HG03025 (cell line): ENCODE data around the gene PPFIBP1.

Experiments used
- ATAC-seq: cut with Tn5 transposase; IDR thresholded peaks from one replicate; pipeline ENCODE4 v1.9.1; 2021; ENCODE audit warnings: mild to moderate bottlenecking, moderate library complexity; ENCODE audit not compliant: unreplicated experiment, low FRiP score

PPFIBP1 gene

GRCh38 chr12:27523642-27524493 is at the start of gene PPFIBP1:
Gene PPFIBP1 (plus strand): TSS chr12:27524206. CDS start chr12:27633397, 109,191 bp downstream.
- peak; percentile 94 for ATAC-seq

- no peak for ATAC-seq
These were observed 49.7 kb upstream of the PPFIBP1 start for GRCh38 chr12:27474344-27474743.

GRCh38 chr12:27477049-27477448 is 47.0 kb upstream of the PPFIBP1 start:
- ATAC-seq = no peak

GRCh38 chr12:27478949-27479348 is 45.1 kb upstream of the PPFIBP1 start:
- no peak for ATAC-seq

- ATAC-seq = no peak
These were observed 44.0 kb upstream of the PPFIBP1 start for GRCh38 chr12:27480016-27480415.

GRCh38 chr12:27486961-27487360 is 37.0 kb upstream of the PPFIBP1 start:
- ATAC-seq = no peak

- no peak for ATAC-seq
These were observed 35.5 kb upstream of the PPFIBP1 start for GRCh38 chr12:27488479-27488878.

GRCh38 chr12:27491226-27491625 is 32.8 kb upstream of the PPFIBP1 start:
- no peak for ATAC-seq

GRCh38 chr12:27493260-27493940 is 30.6 kb upstream of the PPFIBP1 start:
- no peak for ATAC-seq

GRCh38 chr12:27497446-27497845 is 26.6 kb upstream of the PPFIBP1 start:
- ATAC-seq = no peak

- no peak for ATAC-seq
These were observed 25.9 kb upstream of the PPFIBP1 start for GRCh38 chr12:27498149-27498548.

GRCh38 chr12:27498761-27499160 is 25.2 kb upstream of the PPFIBP1 start:
- no peak for ATAC-seq

- no peak for ATAC-seq
These were observed 24.6 kb upstream of the PPFIBP1 start for GRCh38 chr12:27499377-27499776.

- ATAC-seq = no peak
These were observed 23.5 kb upstream of the PPFIBP1 start for GRCh38 chr12:27500546-27500945.

GRCh38 chr12:27502021-27502435 is 22.0 kb upstream of the PPFIBP1 start:
- ATAC-seq = no peak

GRCh38 chr12:27504507-27504906 is 19.5 kb upstream of the PPFIBP1 start:
- no peak for ATAC-seq

GRCh38 chr12:27505109-27505508 is 18.9 kb upstream of the PPFIBP1 start:
- no peak for ATAC-seq

- ATAC-seq = no peak
These were observed 18.2 kb upstream of the PPFIBP1 start for GRCh38 chr12:27505761-27506160.

GRCh38 chr12:27506645-27507189 is 17.3 kb upstream of the PPFIBP1 start:
- ATAC-seq = no peak

GRCh38 chr12:27508736-27509431 is 15.1 kb upstream of the PPFIBP1 start:
- no peak for ATAC-seq
